A673 (cell line): Measurements from ENCODE around the gene RAB3C.

ENCODE experiments used
- EZH2 ChIP-seq: fragments of 200-600 bp; sonication (generic); IDR thresholded peaks from 2 replicates; pipeline ENCODE4 v1.6.1; 2017; ENCODE audit warnings: borderline replicate concordance, low read depth, mild to moderate bottlenecking, mixed read lengths, antibody characterized with exemption, low read length; ENCODE audit not compliant: poor library complexity, severe bottlenecking
- TF ChIP-seq, protein P1 (sequence below): fragments of 300-800, 200-600 bp; sonication (generic); conservative IDR thresholded peaks from 2 replicates; pipeline ENCODE4 v1.5.1; 2017; ENCODE audit warnings: low read depth, mild to moderate bottlenecking, antibody characterized with exemption, low read length, moderate library complexity, mixed read lengths

DNA sequence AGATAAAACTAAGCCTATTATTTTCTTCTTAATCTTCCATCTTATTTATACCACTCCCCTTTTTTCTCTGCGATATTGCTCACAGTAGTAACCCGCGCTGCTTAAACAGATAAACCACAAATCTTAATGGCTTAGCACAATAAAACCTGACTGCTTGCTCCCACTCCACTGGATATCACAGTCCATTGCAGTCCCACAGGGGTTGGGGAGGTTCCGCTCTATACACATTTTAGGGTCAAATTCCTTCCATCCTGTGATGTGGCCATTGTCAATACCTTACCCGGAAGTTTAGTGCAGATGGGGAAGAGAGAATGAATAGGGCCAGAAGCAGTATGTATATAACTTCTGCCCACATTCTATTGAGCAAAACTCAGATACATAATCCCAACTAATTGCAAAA lies 193.7 kb downstream of the RAB3C start:
- TF ChIP-seq, protein P1, sequence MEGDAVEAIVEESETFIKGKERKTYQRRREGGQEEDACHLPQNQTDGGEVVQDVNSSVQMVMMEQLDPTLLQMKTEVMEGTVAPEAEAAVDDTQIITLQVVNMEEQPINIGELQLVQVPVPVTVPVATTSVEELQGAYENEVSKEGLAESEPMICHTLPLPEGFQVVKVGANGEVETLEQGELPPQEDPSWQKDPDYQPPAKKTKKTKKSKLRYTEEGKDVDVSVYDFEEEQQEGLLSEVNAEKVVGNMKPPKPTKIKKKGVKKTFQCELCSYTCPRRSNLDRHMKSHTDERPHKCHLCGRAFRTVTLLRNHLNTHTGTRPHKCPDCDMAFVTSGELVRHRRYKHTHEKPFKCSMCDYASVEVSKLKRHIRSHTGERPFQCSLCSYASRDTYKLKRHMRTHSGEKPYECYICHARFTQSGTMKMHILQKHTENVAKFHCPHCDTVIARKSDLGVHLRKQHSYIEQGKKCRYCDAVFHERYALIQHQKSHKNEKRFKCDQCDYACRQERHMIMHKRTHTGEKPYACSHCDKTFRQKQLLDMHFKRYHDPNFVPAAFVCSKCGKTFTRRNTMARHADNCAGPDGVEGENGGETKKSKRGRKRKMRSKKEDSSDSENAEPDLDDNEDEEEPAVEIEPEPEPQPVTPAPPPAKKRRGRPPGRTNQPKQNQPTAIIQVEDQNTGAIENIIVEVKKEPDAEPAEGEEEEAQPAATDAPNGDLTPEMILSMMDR = no peak
- no peak for TF ChIP-seq EZH2
